NCI-H82 (cell line): ENCODE measurements around the gene TMEM107.
A peak's percentile ranks its signal among the peaks of the same experiment; 100 is the strongest.
"Not testable (repeated sequence)": the region's sequence is repeated elsewhere in the genome, so short reads cannot be mapped to it uniquely, and the experiment has no call there.

Source experiments
- DNase-seq: peaks from one replicate; lab custom pipeline; 2025; lab: John Stamatoyannopoulos, UW

Gene TMEM107

GRCh38 chr17:8176197-8176940, at the start of gene TMEM107:
TSS of gene TMEM107 (minus strand) at chr17:8176380. CDS start at chr17:8176286, 94 bp downstream.
- DNase-seq, result peak; percentile 96

- no peak for DNase-seq
Observed at GRCh38 chr17:8224891-8225812, 49.0 kb upstream of the TMEM107 start.

- DNase-seq, result peak; percentile 93
Observed at GRCh38 chr17:8223356-8224126, 47.4 kb upstream of the TMEM107 start.

GRCh38 chr17:8222630-8223355, 46.6 kb upstream of the TMEM107 start:
- DNase-seq, result peak; percentile 97

GRCh38 chr17:8222380-8222629, 46.1 kb upstream of the TMEM107 start:
- DNase-seq, result no peak

- peak; percentile 95 for DNase-seq
Observed at GRCh38 chr17:8221663-8222379, 45.6 kb upstream of the TMEM107 start.

- peak; percentile 97 for DNase-seq
Observed at GRCh38 chr17:8220783-8221662, 44.8 kb upstream of the TMEM107 start.

GRCh38 chr17:8214000-8214399, 37.8 kb upstream of the TMEM107 start:
- not testable (repeated sequence) for DNase-seq

GRCh38 chr17:8212312-8213180, 36.4 kb upstream of the TMEM107 start:
- peak; percentile 69 for DNase-seq

GRCh38 chr17:8210761-8211458, 34.7 kb upstream of the TMEM107 start:
- no peak for DNase-seq

GRCh38 chr17:8209907-8210760, 34.0 kb upstream of the TMEM107 start, which contains the start of gene AURKB:
TSS of gene AURKB (minus strand) at chr17:8210575. CDS start at chr17:8210224, 351 bp downstream.
- peak; percentile 99 for DNase-seq

- no peak for DNase-seq
Observed at GRCh38 chr17:8206536-8206935, 30.4 kb upstream of the TMEM107 start.

- DNase-seq, result no peak
Observed at GRCh38 chr17:8204761-8205555, 28.8 kb upstream of the TMEM107 start.

GRCh38 chr17:8192070-8192815, 16.1 kb upstream of the TMEM107 start:
- peak; percentile 98 for DNase-seq

- no peak for DNase-seq
Observed at GRCh38 chr17:8190506-8190905, 14.3 kb upstream of the TMEM107 start.
